Activated T-cell treated with anti-CD3 and anti-CD28 coated beads for 4 hours (primary cell): ENCODE data around the gene TEDC1.
"Not testable (repeated sequence)": the region's sequence is repeated elsewhere in the genome, so short reads cannot be mapped to it uniquely, and the experiment has no call there.

Experiments used
- DNase-seq: peaks from one replicate; pipeline ENCODE4 v3.0.0-alpha.2; 2020

TEDC1 gene

GRCh38 chr14:105546410-105546809 lies 55.4 kb downstream of the TEDC1 start:
- not testable (repeated sequence) for DNase-seq

DNA sequence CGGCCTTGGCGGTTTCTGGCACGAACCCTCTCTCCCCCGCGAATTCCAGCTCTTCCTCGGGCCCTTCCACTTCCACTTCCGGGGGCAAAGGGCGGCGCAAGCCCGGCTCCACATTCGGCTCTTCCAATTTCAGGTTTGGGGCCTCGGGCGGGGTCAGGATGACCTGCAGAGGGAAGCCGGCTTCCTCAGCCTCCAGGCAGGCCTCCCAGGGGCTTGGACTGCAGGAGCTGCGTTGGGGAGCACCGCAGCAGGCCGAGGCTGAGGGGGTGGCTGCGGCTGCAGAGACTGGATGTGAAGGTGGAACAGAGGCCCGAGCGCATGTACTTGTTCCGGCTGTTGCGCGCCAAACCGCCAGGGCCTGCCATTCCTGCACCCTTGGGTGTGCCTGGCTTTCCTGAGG lies 56.0 kb downstream of the TEDC1 start:
- not testable (repeated sequence) for DNase-seq

- DNase-seq: no peak
These were observed 56.7 kb downstream of the TEDC1 start for GRCh38 chr14:105547741-105548169.
